CD4-positive, alpha-beta T cell (primary cell): ENCODE data around the gene SHCBP1L. TPM values are rescaled to one million over a fixed set of nuclear protein-coding genes. Genes with fewer than 3 reads are reported as not detected.

ENCODE experiments used
- ATAC-seq: fragments of 200-7000 bp; cut with Tn5 transposase; one replicate; pipeline ENCODE4 v1.10.0; 2022; ENCODE audit warnings: mild to moderate bottlenecking; ENCODE audit not compliant: poor library complexity
- CTCF ChIA-PET: fragments of 350-600 bp; sonication (Branson Sonifier 250); formaldehyde crosslinking; loops from one replicate; lab custom pipeline; 2021; ENCODE audit warnings: antibody characterized with exemption, inconsistent platforms; lab: Charles Lee
- POLR2A ChIA-PET: fragments of 350-600 bp; sonication (Branson Sonifier 250); formaldehyde crosslinking; loops from one replicate; lab custom pipeline; 2021; ENCODE audit warnings: antibody characterized with exemption, inconsistent platforms; lab: Charles Lee
- DNase-seq, 14 experiments: peaks; one replicate each; pipeline ENCODE4 v3.0.0-alpha.2; 2013 to 2020; ENCODE audit warnings: mixed read lengths in 2 of 14
- H3K27ac ChIP-seq, 2 donors: one replicate each; pipeline versions ENCODE4 v1.5.1 to v1.7.0; 2013; ENCODE audit warnings: low read length in 2 of 2, low read depth in 1 of 2, mild to moderate bottlenecking in 1 of 2
- H3K27me3 ChIP-seq, 2 experiments: 1 replicate in 1 of 2; 2 replicates in 1 of 2; pipeline versions ENCODE4 v1.6.1 to v1.7.0; 2013; ENCODE audit warnings: low read length in 2 of 2, control low read depth in 1 of 2, mild to moderate bottlenecking in 1 of 2, moderate library complexity in 1 of 2; ENCODE audit not compliant: insufficient read depth in 2 of 2, control insufficient read depth in 1 of 2
- H3K36me3 ChIP-seq: one replicate; pipeline ENCODE4 v1.6.1; 2013; ENCODE audit warnings: low read length, control low read depth; ENCODE audit not compliant: insufficient read depth
- H3K4me1 ChIP-seq: one replicate; pipeline ENCODE4 v1.6.1; 2013; ENCODE audit warnings: low read length, control low read depth; ENCODE audit not compliant: insufficient read depth
- H3K4me3 ChIP-seq: one replicate; pipeline ENCODE4 v1.5.1; 2013; ENCODE audit warnings: mild to moderate bottlenecking, low read length, moderate library complexity
- H3K9me3 ChIP-seq, 2 experiments: 1 replicate in 1 of 2; 2 replicates in 1 of 2; pipeline versions ENCODE4 v1.6.1 to v1.7.0; 2013; ENCODE audit warnings: low read length in 2 of 2, mild to moderate bottlenecking in 2 of 2, control low read depth in 1 of 2, moderate library complexity in 1 of 2; ENCODE audit not compliant: control insufficient read depth in 1 of 2, insufficient read depth in 1 of 2
- H3K27ac Mint-ChIP-seq: one replicate; pipeline ENCODE4 v1.8.0; 2020; ENCODE audit warnings: mixed read lengths
- H3K27me3 Mint-ChIP-seq: one replicate; pipeline ENCODE4 v1.8.0; 2021; ENCODE audit warnings: mixed read lengths
- H3K36me3 Mint-ChIP-seq: one replicate; pipeline ENCODE4 v1.8.0; 2021; ENCODE audit warnings: low read depth, mixed read lengths
- H3K4me1 Mint-ChIP-seq: one replicate; pipeline ENCODE4 v1.8.0; 2021; ENCODE audit warnings: low read depth, mixed read lengths
- H3K4me3 Mint-ChIP-seq: one replicate; pipeline ENCODE4 v1.8.0; 2020; ENCODE audit warnings: mild to moderate bottlenecking, mixed read lengths
- H3K9me3 Mint-ChIP-seq: one replicate; pipeline ENCODE4 v1.8.0; 2020; ENCODE audit warnings: mixed read lengths
- CTCF ChIP-seq: fragments of 200-600 bp; IDR thresholded peaks from one replicate; pipeline ENCODE4 v1.8.0; 2022; ENCODE audit warnings: antibody characterized with exemption, mild to moderate bottlenecking
- intact Hi-C, 2 experiments: fragments of 100-400 bp; cut with DNase I in 1 of 2; cut with micrococcal nuclease in 1 of 2; formaldehyde crosslinking; loops; one replicate each; pipeline versions ENCODE4 v1.15.1 to v1.9.0; 2023 to 2025; cut with DNase I, micrococcal nuclease
- total RNA-seq, 174 experiments: library from RNA in 2 of 174; stranded (reverse) in 2 of 174; gene quantifications; one replicate each; pipeline ENCODE4 v1.2.3 and lab custom pipeline; 2021 to 2026

The SHCBP1L gene
- total RNA-seq, 2 experiments from 2014 or later: not detected

GRCh38 chr1:182913401-182913800, 39.6 kb downstream of the SHCBP1L start:
- H3K4me1 Mint-ChIP-seq: no peaks in the 10 kb centered on the region
- DNase-seq (no peak), ATAC-seq (no peak)
- Histone ChIP-seq H3K9me3 (peaks cover 3% of the 10 kb centered on the region in 2 experiments), H3K4me1 (no peaks in the 10 kb centered on the region), H3K36me3 (no peaks in the 10 kb centered on the region), H3K27ac (no peak overlapping the region), H3K27me3 (peaks cover 2 to 8% of the 10 kb centered on the region in 2 experiments), H3K4me3 (no peak overlapping the region)
- CTCF ChIA-PET: no interaction called here
- intact Hi-C loops: no loop called here
- POLR2A ChIA-PET: no interaction called here
- no peaks in the 10 kb centered on the region for H3K36me3 Mint-ChIP-seq
- no peak overlapping the region for H3K4me3 Mint-ChIP-seq
- H3K27me3 Mint-ChIP-seq: peaks cover 31% of the 10 kb centered on the region
- H3K9me3 Mint-ChIP-seq: peaks cover 1% of the 10 kb centered on the region
- no peak for TF ChIP-seq CTCF
- H3K27ac Mint-ChIP-seq: no peak overlapping the region

- DNase-seq (no peak), ATAC-seq (no peak)
- H3K9me3 Mint-ChIP-seq: peaks cover 1% of the 10 kb centered on the region
- no peak overlapping the region for H3K27ac ChIP-seq
- H3K4me1 Mint-ChIP-seq: no peaks in the 10 kb centered on the region
- peaks cover 2 to 6% of the 10 kb centered on the region in 2 experiments for H3K27me3 ChIP-seq
- CTCF ChIA-PET: no interaction called here
- no peaks in the 10 kb centered on the region for H3K4me1 ChIP-seq
- intact Hi-C loops: no loop called here
- no peaks in the 10 kb centered on the region for H3K36me3 Mint-ChIP-seq
- POLR2A ChIA-PET: no interaction called here
- H3K4me3 ChIP-seq: no peak overlapping the region
- peaks cover 11% of the 10 kb centered on the region for H3K27me3 Mint-ChIP-seq
- H3K4me3 Mint-ChIP-seq: no peak overlapping the region
- H3K36me3 ChIP-seq: no peaks in the 10 kb centered on the region
- no peak overlapping the region for H3K27ac Mint-ChIP-seq
- TF ChIP-seq CTCF: no peak
- H3K9me3 ChIP-seq: peaks cover 3% of the 10 kb centered on the region in 2 experiments
Observed at GRCh38 chr1:182910143-182910542, 42.8 kb downstream of the SHCBP1L start.

- ATAC-seq (no peak), DNase-seq (no peak)
- Histone ChIP-seq H3K36me3 (no peaks in the 10 kb centered on the region), H3K4me3 (no peak overlapping the region), H3K27ac (no peak overlapping the region), H3K27me3 (peaks cover 2 to 6% of the 10 kb centered on the region in 2 experiments), H3K9me3 (peaks cover 3% of the 10 kb centered on the region in 2 experiments), H3K4me1 (no peaks in the 10 kb centered on the region)
- intact Hi-C loops: no loop called here
- no peak overlapping the region for H3K27ac Mint-ChIP-seq
- POLR2A ChIA-PET: no interaction called here
- no peaks in the 10 kb centered on the region for H3K4me1 Mint-ChIP-seq
- H3K36me3 Mint-ChIP-seq: no peaks in the 10 kb centered on the region
- H3K9me3 Mint-ChIP-seq: peaks cover 1% of the 10 kb centered on the region
- no peak for TF ChIP-seq CTCF
- H3K27me3 Mint-ChIP-seq: peaks cover 9% of the 10 kb centered on the region
- H3K4me3 Mint-ChIP-seq: no peak overlapping the region
- CTCF ChIA-PET: no interaction called here
Observed at GRCh38 chr1:182909578-182909977, 43.4 kb downstream of the SHCBP1L start.
